HCT116 (cell line): Measurements from ENCODE around the gene GNAI1.

Experiments used
- ATF3 ChIP-seq: IDR thresholded peaks from 2 replicates; pipeline ENCODE4 v1.6.1; 2012
- CTCF ChIP-seq, 3 experiments: fragments of 200-600 bp in 1 of 3; sonication (generic) in 1 of 3; IDR thresholded peaks in 2 of 3; conservative IDR thresholded peaks in 1 of 3; 2 replicates each; pipeline ENCODE4 v1.5.1; 2012 to 2017; ENCODE audit warnings: low read depth in 2 of 3, low read length in 2 of 3, antibody characterized with exemption in 1 of 3, borderline replicate concordance in 1 of 3, control low read depth in 1 of 3, mild to moderate bottlenecking in 1 of 3, mixed read lengths in 1 of 3, mixed run types in 1 of 3, moderate library complexity in 1 of 3; ENCODE audit not compliant: insufficient read depth in 1 of 3
- EZH2 ChIP-seq: fragments of 200-600 bp; sonication (generic); IDR thresholded peaks from 2 replicates; pipeline ENCODE4 v1.6.1; 2017; ENCODE audit warnings: antibody characterized with exemption, mixed run types
- JUND ChIP-seq: IDR thresholded peaks from 2 replicates; pipeline ENCODE4 v1.6.1; 2012
- MAX ChIP-seq: IDR thresholded peaks from 2 replicates; pipeline ENCODE4 v1.6.1; 2012
- POLR2AphosphoS5 ChIP-seq: IDR thresholded peaks from 2 replicates; pipeline ENCODE4 v1.6.1; 2011; ENCODE audit warnings: mild to moderate bottlenecking, low read depth, low read length, moderate library complexity
- RAD21 ChIP-seq: IDR thresholded peaks from 2 replicates; pipeline ENCODE4 v1.6.1; 2012; ENCODE audit warnings: low read depth, mild to moderate bottlenecking
- REST ChIP-seq: IDR thresholded peaks from 2 replicates; pipeline ENCODE4 v1.6.1; 2012; ENCODE audit warnings: low read depth
- SRF ChIP-seq: IDR thresholded peaks from 2 replicates; pipeline ENCODE4 v1.6.1; 2012; ENCODE audit warnings: low read depth
- YY1 ChIP-seq: IDR thresholded peaks from 2 replicates; pipeline ENCODE4 v1.6.1; 2011; ENCODE audit warnings: low read length, low read depth, moderate library complexity, mild to moderate bottlenecking; ENCODE audit not compliant: insufficient replicate concordance; ENCODE audit errors: extremely low read depth

GRCh38 chr7:80098795-80099194, 35.8 kb upstream of the GNAI1 start:
- TF ChIP-seq REST (no peak), EZH2 (no peak), YY1 (no peak), CTCF (IDR thresholded peaks at IDR 0.05 in 2 of 3, conservative IDR thresholded peaks at IDR 0.05 in 1 of 3; ENCODE audit: borderline replicate concordance in 1 of 3, insufficient read depth in 1 of 3, low read depth in 2 of 3, low read length in 2 of 3) (peak in 2 of 3 experiments; percentile 38 to 46; a peak in 3 of 6 replicates), MAX (no peak), POLR2AphosphoS5 (no peak), SRF (no peak), JUND (no peak), RAD21 (no peak), ATF3 (no peak)
